T-cell (primary cell): ENCODE measurements around the gene KANSL1. TPM values are rescaled to one million over a fixed set of nuclear protein-coding genes. Genes with fewer than 3 reads are reported as not detected.
"Not testable (repeated sequence)": the region's sequence is repeated elsewhere in the genome, so short reads cannot be mapped to it uniquely, and the experiment has no call there.

Experiments
- ATAC-seq, 4 experiments: fragments of 200-7000 bp in 3 of 4; fragments of 150-1000 bp in 1 of 4; cut with Tn5 transposase; replicated peaks in 1 of 4; 1 replicate in 3 of 4; 2 replicates in 1 of 4; pipeline ENCODE4 v1.10.0; 2021; ENCODE audit warnings: moderate library complexity in 3 of 4, mild to moderate bottlenecking in 2 of 4, moderate number of reproducible peaks in 1 of 4
- CTCF ChIA-PET, 2 donors: fragments of 300-600 bp; sonication (Branson Sonifier 250); formaldehyde crosslinking; loops; one replicate each; lab custom pipeline; 2022; ENCODE audit warnings: antibody characterized with exemption in 2 of 2; lab: Charles Lee
- POLR2A ChIA-PET, 2 donors: fragments of 300-600 bp; sonication (Branson Sonifier 250); formaldehyde crosslinking; loops; one replicate each; lab custom pipeline; 2022; ENCODE audit warnings: antibody characterized with exemption in 2 of 2; lab: Charles Lee
- DNase-seq, 35 experiments: peaks; one replicate each; pipeline versions ENCODE4 v3.0.0 to v3.0.0-alpha.2; 2013 to 2023
- H3K27ac ChIP-seq: one replicate; pipeline ENCODE4 v1.5.1; 2013; ENCODE audit warnings: low read length
- H3K27me3 ChIP-seq, 2 experiments: replicated peaks in 1 of 2; 1 replicate in 1 of 2; 2 replicates in 1 of 2; pipeline versions ENCODE4 v1.6.1 to v1.7.0; 2013; ENCODE audit warnings: low read length in 1 of 2, mixed read lengths in 1 of 2; ENCODE audit not compliant: control insufficient read depth in 2 of 2, insufficient read depth in 2 of 2; ENCODE audit errors: extremely low read depth in 1 of 2
- H3K36me3 ChIP-seq, 2 donors: 1 replicate in 1 of 2; 2 replicates in 1 of 2; pipeline versions ENCODE4 v1.6.1 to v1.7.0; 2013; ENCODE audit warnings: low read length in 1 of 2; ENCODE audit not compliant: control insufficient read depth in 2 of 2, insufficient read depth in 1 of 2; ENCODE audit errors: extremely low read depth in 1 of 2
- H3K4me1 ChIP-seq, 2 experiments: 1 replicate in 1 of 2; 2 replicates in 1 of 2; pipeline versions ENCODE4 v1.6.1 to v1.7.0; 2013; ENCODE audit warnings: low read length in 2 of 2, mixed read lengths in 1 of 2; ENCODE audit not compliant: insufficient read depth in 2 of 2, control insufficient read depth in 1 of 2; ENCODE audit errors: extremely low read depth in 1 of 2
- H3K4me3 ChIP-seq, 2 donors: 1 replicate in 1 of 2; 2 replicates in 1 of 2; pipeline versions ENCODE4 v1.5.1 to v1.7.0; 2013; ENCODE audit warnings: mild to moderate bottlenecking in 2 of 2, low read length in 1 of 2, moderate library complexity in 1 of 2; ENCODE audit not compliant: control insufficient read depth in 1 of 2; ENCODE audit errors: extremely low read depth in 1 of 2
- H3K9me3 ChIP-seq: 2 replicates; pipeline ENCODE4 v1.7.0; 2013
- H3K27ac Mint-ChIP-seq, 2 donors: one replicate each; pipeline ENCODE4 v1.8.0; 2020 to 2021; ENCODE audit warnings: mild to moderate bottlenecking in 2 of 2, mixed read lengths in 2 of 2
- H3K27me3 Mint-ChIP-seq, 2 donors: one replicate each; pipeline ENCODE4 v1.8.0; 2021 to 2022; ENCODE audit warnings: mixed read lengths in 2 of 2
- H3K36me3 Mint-ChIP-seq: one replicate; pipeline ENCODE4 v1.8.0; 2021; ENCODE audit warnings: mixed read lengths
- H3K4me1 Mint-ChIP-seq, 3 donors: one replicate each; pipeline ENCODE4 v1.8.0; 2020 to 2022; ENCODE audit warnings: mixed read lengths in 3 of 3, mild to moderate bottlenecking in 1 of 3
- H3K4me3 Mint-ChIP-seq, 3 donors: one replicate each; pipeline ENCODE4 v1.8.0; 2020 to 2022; ENCODE audit warnings: mild to moderate bottlenecking in 3 of 3, mixed read lengths in 3 of 3, moderate library complexity in 3 of 3
- H3K9me3 Mint-ChIP-seq, 3 donors: one replicate each; pipeline ENCODE4 v1.8.0; 2020 to 2022; ENCODE audit warnings: mixed read lengths in 3 of 3
- WGBS: methylation state at CpG from one replicate; pipeline ENCODE4 v1.1.5; 2013; ENCODE audit warnings: missing lambda C conversion rate; ENCODE audit not compliant: insufficient coverage; 5-methylcytosine and 5-hydroxymethylcytosine counted together
- total RNA-seq, 35 experiments: library from RNA in 6 of 35; stranded (reverse) in 6 of 35; fragments of 120-200 nt in 1 of 35; gene quantifications; one replicate each; pipeline versions ENCODE4 v1.2.1 to v1.2.4 and lab custom pipeline; 2013 to 2026

The KANSL1 gene
- total RNA-seq, 5 donors from 2014 or later (not counting 1 experiment from before 2014, with no cell fraction given) = 113 to 301 (median 160) TPM

DNA sequence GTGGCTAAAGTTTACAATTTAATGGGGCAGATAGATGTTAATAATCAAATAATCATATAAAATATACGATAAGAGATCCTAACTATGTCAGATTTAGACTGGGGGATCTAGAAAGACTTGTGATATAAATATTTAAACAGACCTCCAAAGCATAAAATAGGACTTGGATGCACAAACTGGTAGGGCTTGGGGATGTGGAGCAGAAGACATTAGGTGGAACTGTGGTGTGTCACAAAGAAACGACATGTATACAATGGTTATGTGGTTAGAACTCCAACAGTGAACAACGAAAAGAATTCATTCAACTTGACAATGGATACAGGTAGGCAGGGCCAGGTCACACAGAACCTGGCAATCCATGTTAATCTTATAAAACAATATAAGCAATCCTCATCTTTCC lies 90.4 kb downstream of the KANSL1 start:
- H3K4me1 Mint-ChIP-seq = peaks cover 84 to 92% (median 91%) of the 10 kb centered on the region in 3 donors

DNA sequence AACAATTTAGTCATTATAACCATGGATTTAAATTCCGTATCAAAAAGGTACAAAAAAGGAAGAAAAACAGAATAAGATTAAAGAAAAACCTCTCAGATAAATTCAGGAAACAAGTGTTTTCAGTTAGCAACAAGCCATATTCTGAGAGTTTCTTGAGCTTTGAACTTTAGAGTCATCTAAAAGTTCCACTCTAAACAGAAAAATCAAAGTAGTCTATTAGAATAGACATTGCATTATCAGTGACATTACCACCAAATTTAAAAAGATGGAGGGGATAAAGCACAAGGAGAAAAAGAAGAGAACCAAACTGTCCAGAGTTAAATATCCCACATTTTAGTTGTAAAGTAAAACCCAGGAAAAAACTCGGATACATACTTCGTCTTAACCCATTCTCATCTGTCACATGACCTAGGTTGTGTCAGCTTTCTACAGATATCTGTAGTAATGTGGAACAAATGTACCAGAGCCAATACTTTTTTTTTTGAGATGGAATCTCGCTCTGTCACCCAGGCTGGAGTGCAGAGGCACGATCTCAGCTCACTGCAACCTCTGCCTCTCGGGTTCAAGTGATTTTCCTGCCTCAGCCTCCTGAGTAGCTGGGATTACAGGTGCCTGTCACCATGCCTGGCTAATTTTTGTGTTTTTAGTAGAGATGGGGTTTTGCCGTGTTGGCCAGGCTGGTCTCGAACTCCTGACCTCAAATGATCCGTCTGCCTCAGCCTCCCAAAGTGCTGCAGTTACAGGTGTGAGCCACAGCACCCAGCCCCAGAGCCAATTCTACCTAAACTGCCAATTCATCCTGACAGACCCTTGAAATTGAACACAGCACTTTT lies 91.2 kb downstream of the KANSL1 start:
- ATAC-seq = peak in 1 of 4 experiments; percentile 40
- not testable (repeated sequence) for H3K9me3 Mint-ChIP-seq, H3K27me3 Mint-ChIP-seq, H3K27me3 ChIP-seq, DNase-seq, H3K9me3 ChIP-seq, H3K36me3 Mint-ChIP-seq, H3K36me3 ChIP-seq, H3K4me3 ChIP-seq, H3K27ac ChIP-seq
- WGBS = 71% methylated on average over 2 of the region's 9 CpGs
- ChIA-PET POLR2A (interaction anchor here in 1 of 2 donors (0.5 kb wide), 1 partner anchor 38 kb away, joined by 6 read pairs; no protein-coding TSS in a partner anchor), CTCF (interaction anchor here in 1 of 2 donors (0.6 to 1.4 kb wide), 4 partner anchors 45 to 111 kb away, joined by 3 to 6 read pairs (median 6); no protein-coding TSS in a partner anchor)
- H3K27ac Mint-ChIP-seq = peak overlapping the region; percentile 57 to 83
- peaks cover 84 to 91% (median 89%) of the 10 kb centered on the region in 3 donors for H3K4me1 Mint-ChIP-seq
- peaks cover 11 to 32% of the 10 kb centered on the region in 2 experiments for H3K4me1 ChIP-seq
- peak overlapping the region; percentile 21 to 51 (median 26) for H3K4me3 Mint-ChIP-seq

More for the DNA sequence above, 90.4 kb downstream of the KANSL1 start:
- not testable (repeated sequence) for H3K36me3 Mint-ChIP-seq, H3K4me3 ChIP-seq, H3K9me3 Mint-ChIP-seq, H3K27me3 ChIP-seq, H3K27ac ChIP-seq, H3K27me3 Mint-ChIP-seq, H3K9me3 ChIP-seq, DNase-seq, H3K36me3 ChIP-seq
- WGBS = no CpG with 5 or more reads among the region's 3 CpGs
- Mint-ChIP-seq H3K27ac (peak overlapping the region; percentile 57 to 83), H3K4me3 (peak overlapping the region in 1 of 3 donors; percentile 51)
- ATAC-seq = peak in 1 of 4 experiments; percentile 33
- peaks cover 13 to 34% of the 10 kb centered on the region in 2 experiments for H3K4me1 ChIP-seq
- ChIA-PET POLR2A (interaction anchor here in 1 of 2 donors (0.6 kb wide), 1 partner anchor 51 kb away, joined by 4 read pairs; no protein-coding TSS in a partner anchor), CTCF (interaction anchor here in 1 of 2 donors (0.6 kb wide), 1 partner anchor 46 kb away, joined by 3 read pairs; no protein-coding TSS in a partner anchor)

DNA sequence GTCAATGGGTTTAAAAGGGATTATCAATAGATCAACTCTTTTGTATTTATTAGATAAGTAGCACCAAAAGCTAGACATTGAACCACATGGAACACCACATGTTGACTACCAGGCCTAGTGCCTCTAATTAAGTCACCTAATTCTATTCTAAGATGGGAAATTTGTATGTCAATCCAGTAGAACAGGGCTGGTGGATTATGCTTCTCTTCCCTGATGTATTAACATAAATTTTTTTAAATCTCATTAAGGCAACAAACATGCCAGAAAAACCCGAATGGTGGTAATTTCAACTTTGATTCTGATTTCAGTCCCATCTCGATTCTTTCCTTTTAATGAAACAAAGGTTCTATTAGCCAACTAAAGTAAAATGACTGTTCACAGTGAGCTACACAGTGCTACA lies 92.6 kb downstream of the KANSL1 start:
- 60% methylated on average over 1 of the region's 2 CpGs for WGBS
- H3K9me3 ChIP-seq = no peaks in the 10 kb centered on the region

DNA sequence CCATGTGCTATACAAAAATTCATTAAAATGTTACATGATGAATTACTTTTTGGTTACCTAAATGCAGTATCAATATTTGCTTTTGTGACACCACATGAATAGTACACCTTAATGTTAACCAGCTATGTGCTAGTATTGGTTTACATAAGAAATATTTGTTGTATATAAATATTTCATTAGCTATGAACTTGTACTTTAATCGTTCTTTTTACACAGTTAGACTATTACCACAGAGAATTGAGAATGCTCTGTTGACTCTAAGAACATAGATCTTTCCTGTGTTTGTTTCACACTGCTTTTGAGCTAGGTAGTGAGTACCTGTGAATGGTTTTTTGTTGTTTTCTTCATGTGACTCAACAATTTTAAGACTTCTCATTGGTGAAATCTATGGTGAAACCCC lies 93.4 kb downstream of the KANSL1 start:
- Mint-ChIP-seq H3K36me3 (peaks cover 8% of the 10 kb centered on the region), H3K9me3 (no peaks in the 10 kb centered on the region), H3K27me3 (no peaks in the 10 kb centered on the region), H3K4me1 (peaks cover 78 to 88% (median 82%) of the 10 kb centered on the region in 3 donors), H3K4me3 (no peak overlapping the region), H3K27ac (no peak overlapping the region)
- H3K4me1 ChIP-seq = peaks cover 8 to 14% of the 10 kb centered on the region in 2 experiments
- ChIA-PET CTCF (interaction anchor here (0.8 to 1.0 kb wide), 2 partner anchors 37 to 113 kb away, joined by 3 to 4 read pairs; no protein-coding TSS in a partner anchor), POLR2A (interaction anchor here (0.6 to 1.0 kb wide), 2 partner anchors 16 to 17 kb away, joined by 3 to 5 read pairs; no protein-coding TSS in a partner anchor)
- no peaks in the 10 kb centered on the region for H3K9me3 ChIP-seq
- no peak overlapping the region for H3K4me3 ChIP-seq
- no CpG with 5 or more reads among the region's 1 CpG for WGBS
- H3K27ac ChIP-seq = no peak overlapping the region
- H3K36me3 ChIP-seq = no peaks in the 10 kb centered on the region
- no peak for DNase-seq
- H3K27me3 ChIP-seq = no peaks in the 10 kb centered on the region
- no peak for ATAC-seq

More for the DNA sequence above, 92.6 kb downstream of the KANSL1 start:
- H3K27ac Mint-ChIP-seq = peak overlapping the region; percentile 73 to 76
- DNase-seq (no peak), ATAC-seq (no peak)
- H3K36me3 Mint-ChIP-seq = peaks cover 3% of the 10 kb centered on the region
- Histone ChIP-seq H3K4me1 (peaks cover 8 to 20% of the 10 kb centered on the region in 2 experiments), H3K4me3 (no peak overlapping the region), H3K27ac (no peak overlapping the region), H3K27me3 (no peaks in the 10 kb centered on the region), H3K36me3 (no peaks in the 10 kb centered on the region)
- peaks cover 75 to 88% (median 80%) of the 10 kb centered on the region in 3 donors for H3K4me1 Mint-ChIP-seq
- ChIA-PET POLR2A (no interaction called here), CTCF (interaction anchor here in 1 of 2 donors (1.4 kb wide), 1 partner anchor 87 kb away, joined by 6 read pairs; no protein-coding TSS in a partner anchor)
- no peaks in the 10 kb centered on the region for H3K9me3 Mint-ChIP-seq
- H3K4me3 Mint-ChIP-seq = peak overlapping the region in 1 of 3 donors; percentile 51
- no peaks in the 10 kb centered on the region for H3K27me3 Mint-ChIP-seq

DNA sequence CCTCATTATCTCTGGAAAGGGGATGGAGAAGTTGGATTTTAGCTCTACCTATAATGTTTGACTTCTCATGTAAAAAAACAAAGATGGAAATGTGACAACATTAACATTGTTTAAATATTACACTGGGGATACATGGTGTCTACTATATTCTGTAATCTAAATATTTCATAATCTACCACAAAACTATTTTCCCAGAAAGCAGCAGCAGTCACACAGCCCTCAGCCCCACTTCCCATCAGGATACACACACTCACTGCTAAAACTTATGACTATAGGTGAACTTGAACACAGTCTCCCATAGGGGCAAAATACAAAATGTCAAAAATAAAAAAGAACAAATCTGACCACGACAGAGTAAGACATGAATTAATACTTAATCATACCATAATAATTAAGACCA lies 95.7 kb downstream of the KANSL1 start:
- POLR2A ChIA-PET = no interaction called here

DNA sequence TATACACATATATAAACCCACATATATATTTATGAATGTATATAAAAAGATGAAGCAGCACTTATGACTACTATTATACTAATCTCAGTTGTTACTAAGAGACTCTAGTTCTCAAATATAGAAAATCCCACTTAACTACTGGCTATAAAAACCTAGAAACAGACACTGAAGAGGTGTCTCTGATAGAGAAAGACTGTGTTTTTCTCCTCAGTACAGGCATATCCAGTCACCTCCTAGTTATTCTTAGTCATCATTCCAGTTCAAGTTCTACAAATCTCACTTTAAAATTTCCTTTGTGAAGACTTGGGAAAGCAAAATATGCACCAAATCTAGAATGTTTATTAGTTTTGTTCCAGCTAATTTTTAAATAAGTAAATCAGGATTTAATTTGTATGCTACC lies 100.2 kb downstream of the KANSL1 start:
- H3K36me3 Mint-ChIP-seq = peaks cover 44% of the 10 kb centered on the region
- peaks cover 65 to 80% (median 67%) of the 10 kb centered on the region in 3 donors for H3K4me1 Mint-ChIP-seq
- Histone ChIP-seq H3K4me1 (peaks cover 0 to 7% of the 10 kb centered on the region in 2 experiments), H3K4me3 (no peak overlapping the region), H3K27me3 (no peaks in the 10 kb centered on the region), H3K9me3 (no peaks in the 10 kb centered on the region), H3K27ac (no peak overlapping the region), H3K36me3 (peaks cover 4 to 30% of the 10 kb centered on the region in 2 donors)
- H3K4me3 Mint-ChIP-seq = no peak overlapping the region
- ChIA-PET POLR2A (interaction anchor here in 1 of 2 donors (0.9 kb wide), 1 partner anchor 77 kb away, joined by 3 read pairs; no protein-coding TSS in a partner anchor), CTCF (interaction anchor here in 1 of 2 donors (0.6 kb wide), 1 partner anchor 31 kb away, joined by 3 read pairs; no protein-coding TSS in a partner anchor)
- ATAC-seq = no peak
- no peak for DNase-seq
- H3K27ac Mint-ChIP-seq = no peak overlapping the region
- H3K27me3 Mint-ChIP-seq = no peaks in the 10 kb centered on the region
- no peaks in the 10 kb centered on the region for H3K9me3 Mint-ChIP-seq

More for the DNA sequence above, 95.7 kb downstream of the KANSL1 start:
- DNase-seq (no peak), ATAC-seq (no peak)
- Mint-ChIP-seq H3K27me3 (no peaks in the 10 kb centered on the region), H3K36me3 (peaks cover 20% of the 10 kb centered on the region), H3K4me1 (peaks cover 68 to 83% (median 69%) of the 10 kb centered on the region in 3 donors), H3K9me3 (no peaks in the 10 kb centered on the region), H3K27ac (peak overlapping the region; percentile 29 to 70), H3K4me3 (no peak overlapping the region)
- Histone ChIP-seq H3K4me3 (no peak overlapping the region), H3K9me3 (no peaks in the 10 kb centered on the region), H3K36me3 (peaks cover 4 to 13% of the 10 kb centered on the region in 2 donors), H3K27me3 (no peaks in the 10 kb centered on the region), H3K27ac (no peak overlapping the region), H3K4me1 (peaks cover 5 to 14% of the 10 kb centered on the region in 2 experiments)
- CTCF ChIA-PET = interaction anchor here in 1 of 2 donors (0.9 kb wide), 1 partner anchor 48 kb away, joined by 4 read pairs; no protein-coding TSS in a partner anchor
- no CpG with 5 or more reads among the region's 1 CpG for WGBS
